ENCODE measurements around the gene TOX2.

The TOX2 gene

DNA sequence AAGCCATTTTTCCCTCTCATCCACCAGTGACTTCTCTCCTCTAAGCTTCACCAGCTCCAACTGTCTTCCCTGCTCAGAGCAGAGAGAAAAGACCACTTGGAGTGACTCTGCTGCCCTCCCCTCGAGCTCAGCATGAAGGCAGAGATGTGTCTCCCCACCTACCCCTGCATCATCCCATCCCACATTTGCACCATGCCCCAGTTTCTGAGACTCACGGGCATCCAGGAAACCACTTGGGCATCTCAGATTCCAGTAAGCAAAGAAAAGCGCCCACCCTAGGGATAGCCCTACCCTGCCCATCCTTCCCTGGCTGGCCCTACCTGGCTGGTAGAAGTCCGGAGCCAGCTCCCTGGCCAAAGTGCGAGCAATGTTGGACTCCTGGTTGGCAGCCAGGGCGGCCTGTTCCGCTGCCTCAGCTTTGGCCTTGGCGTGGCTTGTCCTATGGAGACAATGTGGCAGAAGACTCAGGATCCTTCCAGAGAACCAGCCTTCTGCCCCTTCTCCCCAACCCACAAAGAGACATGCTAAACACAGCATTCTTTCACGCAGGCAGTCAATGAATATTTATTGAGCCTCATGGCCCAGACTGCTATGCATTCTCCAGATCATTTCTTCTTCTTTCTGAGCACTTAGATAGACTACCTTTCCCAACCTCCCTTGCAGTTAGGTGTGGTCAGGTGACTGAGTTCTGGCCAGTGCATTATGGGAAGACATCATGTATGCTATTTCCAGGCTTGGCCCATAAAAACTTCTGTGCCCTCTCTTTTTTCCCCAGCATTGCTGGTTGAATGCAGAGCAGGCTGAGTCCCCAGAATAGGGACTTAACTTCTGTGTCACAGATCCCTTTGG is 203.8 kb downstream of the TOX2 start:
- Histone ChIP-seq H3K4me1 (ENCODE audit: control extremely low read depth in 1 of 4, control insufficient read depth in 4 of 4, insufficient read depth in 4 of 4, low read length in 3 of 4) (peaks cover 0 to 3% (median 0%) of the 10 kb centered on the region in 4 experiments), H3K36me3 (ENCODE audit: control insufficient read depth in 4 of 4, insufficient read depth in 4 of 4, low read length in 3 of 4) (no peaks in the 10 kb centered on the region), H3K9me3 (ENCODE audit: control extremely low read depth in 1 of 5, control insufficient read depth in 4 of 5, insufficient read depth in 2 of 5, low read depth in 1 of 5, low read length in 4 of 5) (no peaks in the 10 kb centered on the region), H3K27me3 (replicated peaks in 2 of 5; ENCODE audit: control insufficient read depth in 4 of 5, insufficient read depth in 5 of 5, low read length in 4 of 5) (peaks cover 0 to 51% (median 15%) of the 10 kb centered on the region in 5 experiments), H3K27ac (ENCODE audit: insufficient read depth in 1 of 2, low read depth in 1 of 2, low read length in 2 of 2, poor library complexity in 1 of 2, severe bottlenecking in 2 of 2) (no peak overlapping the region), H3K4me3 (ENCODE audit: control insufficient read depth in 1 of 7, extremely low read depth in 1 of 7, insufficient read depth in 4 of 7, low read depth in 2 of 7, low read length in 6 of 7) (no peak overlapping the region)
- no peak for DNase-seq
- ChIA-PET CTCF (interaction anchor here (1.0 to 6.5 kb wide), 10 partner anchors 13 to 78 kb away, joined by 3 to 71 read pairs (median 4); no protein-coding TSS in a partner anchor), POLR2A (no interaction called here)
- 89% methylated on average over 6 of the region's 9 CpGs for WGBS (ENCODE audit: insufficient coverage)

Measured in common myeloid progenitor, CD34-positive (primary cell).